NCI-H2107 (cell line): ENCODE results near the gene CMSS1.

Experiments
- DNase-seq: peaks from one replicate; lab custom pipeline; 2025; lab: John Stamatoyannopoulos, UW

CMSS1 gene

GRCh38 chr3:100059472-100059871, 241.8 kb downstream of the CMSS1 start:
- DNase-seq: no peak

- DNase-seq: no peak
Observed at GRCh38 chr3:100060685-100061484, 243.2 kb downstream of the CMSS1 start.

- DNase-seq: no peak
Observed at GRCh38 chr3:100062665-100063064, 245.0 kb downstream of the CMSS1 start.

GRCh38 chr3:100063929-100064461, 246.3 kb downstream of the CMSS1 start:
- no peak for DNase-seq

- no peak for DNase-seq
Observed at GRCh38 chr3:100067589-100067988, 249.9 kb downstream of the CMSS1 start.

- DNase-seq: peak; percentile 63
Observed at GRCh38 chr3:100068826-100069225, 251.2 kb downstream of the CMSS1 start.

- no peak for DNase-seq
Observed at GRCh38 chr3:100069472-100069871, 251.8 kb downstream of the CMSS1 start.

- no peak for DNase-seq
Observed at GRCh38 chr3:100072326-100073048, 254.8 kb downstream of the CMSS1 start.

GRCh38 chr3:100073049-100073713, 255.5 kb downstream of the CMSS1 start:
- no peak for DNase-seq

- DNase-seq: no peak
Observed at GRCh38 chr3:100073714-100074307, 256.1 kb downstream of the CMSS1 start.

GRCh38 chr3:100075196-100075595, 257.5 kb downstream of the CMSS1 start:
- no peak for DNase-seq

- no peak for DNase-seq
Observed at GRCh38 chr3:100075851-100076730, 258.4 kb downstream of the CMSS1 start.

GRCh38 chr3:100076731-100077529, 259.3 kb downstream of the CMSS1 start:
- DNase-seq: no peak

- no peak for DNase-seq
Observed at GRCh38 chr3:100079328-100079727, 261.7 kb downstream of the CMSS1 start.

- DNase-seq: no peak
Observed at GRCh38 chr3:100080573-100080972, 262.9 kb downstream of the CMSS1 start.

GRCh38 chr3:100081311-100081710, 263.6 kb downstream of the CMSS1 start:
- DNase-seq: no peak

- DNase-seq: no peak
Observed at GRCh38 chr3:100081986-100082692, 264.5 kb downstream of the CMSS1 start.

GRCh38 chr3:100082714-100083113, 265.1 kb downstream of the CMSS1 start:
- no peak for DNase-seq

- DNase-seq: no peak
Observed at GRCh38 chr3:100083209-100083608, 265.5 kb downstream of the CMSS1 start.
